ENCODE data around the gene UACA. TPM values are rescaled to one million over a fixed set of nuclear protein-coding genes. Genes with fewer than 3 reads are reported as not detected.
"Not testable (repeated sequence)": the region's sequence is repeated elsewhere in the genome, so short reads cannot be mapped to it uniquely, and the experiment has no call there.

The UACA gene
- polyA plus RNA-seq, 1 of the 3 experiments (the other 2 are of a cell fraction) = 35.9 TPM

DNA sequence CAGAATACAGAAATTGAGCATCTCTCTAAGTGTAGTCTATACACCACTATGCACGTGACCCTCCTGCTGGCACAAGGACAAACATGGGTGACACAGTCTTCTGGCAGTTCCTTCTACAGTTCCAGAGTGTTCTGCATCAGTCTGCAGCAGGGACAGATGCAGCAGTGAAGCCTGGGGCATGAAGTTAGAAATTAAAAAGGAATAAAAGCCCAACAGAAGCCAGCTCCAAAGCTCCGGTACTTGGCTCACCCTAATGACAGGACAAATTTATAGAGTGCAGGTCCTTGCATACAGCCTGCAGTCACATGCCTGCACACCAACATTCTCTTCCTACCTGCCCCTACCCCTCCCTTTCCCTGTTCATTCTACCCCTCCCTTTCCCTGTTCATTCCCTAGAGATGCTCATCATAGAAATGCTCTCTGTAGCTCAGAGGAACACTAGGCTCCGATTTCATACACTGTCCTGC, 15.0 kb downstream of the UACA start:
- 76% methylated on average over 3 of the region's 3 CpGs for WGBS (ENCODE audit: low lambda C conversion rate)
- peaks cover 0 to 28% of the 10 kb centered on the region in 2 experiments for H3K36me3 ChIP-seq (replicated peaks in 1 of 2; ENCODE audit: control insufficient read depth in 1 of 2, insufficient read depth in 2 of 2, low read length in 1 of 2)
- peaks cover 35% of the 10 kb centered on the region for H3F3A ChIP-seq (replicated peaks; ENCODE audit: insufficient read depth)
- TF ChIP-seq PBX3 (IDR thresholded peaks at IDR 0.05) (no peak), EZH2phosphoT487 (IDR thresholded peaks at IDR 0.05; ENCODE audit: borderline replicate concordance, low read depth) (no peak), YY1 (IDR thresholded peaks at IDR 0.05; ENCODE audit: low read depth) (no peak), FOXM1 (IDR thresholded peaks at IDR 0.05; ENCODE audit: low read depth) (no peak)
- peak; percentile 43 for DNase-seq
- H2AFZ ChIP-seq (ENCODE audit: low read depth) = no peak overlapping the region
- CTCF ChIA-PET = interaction anchor here (0.9 to 1.5 kb wide), 6 partner anchors 13 to 1209 kb away, joined by 3 to 7 read pairs (median 4); no protein-coding TSS in a partner anchor
- peak overlapping the region in 1 of 2 experiments; percentile 44; a peak in 1 of 4 replicates for H3K27ac ChIP-seq (ENCODE audit: low read depth in 2 of 2, low read length in 1 of 2)
- no peaks in the 10 kb centered on the region for H3K9me3 ChIP-seq
- H3K27me3 ChIP-seq (ENCODE audit: insufficient read depth) = no peaks in the 10 kb centered on the region
- no peak overlapping the region for H3K4me3 ChIP-seq (ENCODE audit: low read depth in 2 of 2, low read length in 1 of 2)
- H3K79me2 ChIP-seq (ENCODE audit: insufficient read depth) = peaks cover 99% of the 10 kb centered on the region
- no peak overlapping the region for H3K9ac ChIP-seq
- H3K4me2 ChIP-seq = 0 out of 2 replicates have a peak overlapping the region, but pooled peaks have one; percentile 13
- POLR2A ChIA-PET = no interaction called here
- no peaks in the 10 kb centered on the region for H3K9me2 ChIP-seq
- peaks cover 75% of the 10 kb centered on the region for H4K20me1 ChIP-seq (ENCODE audit: insufficient read depth)
- peaks cover 0 to 7% of the 10 kb centered on the region in 2 experiments; a peak in 2 of 4 replicates for H3K4me1 ChIP-seq (ENCODE audit: control insufficient read depth in 1 of 2, insufficient read depth in 2 of 2, low read depth in 1 of 2, low read length in 1 of 2)

- CTCF ChIA-PET; H3K27me3 ChIP-seq (ENCODE audit: insufficient read depth): not testable (repeated sequence)
Observed at GRCh38 chr15:70746598-70746997, 16.8 kb downstream of the UACA start.

DNA sequence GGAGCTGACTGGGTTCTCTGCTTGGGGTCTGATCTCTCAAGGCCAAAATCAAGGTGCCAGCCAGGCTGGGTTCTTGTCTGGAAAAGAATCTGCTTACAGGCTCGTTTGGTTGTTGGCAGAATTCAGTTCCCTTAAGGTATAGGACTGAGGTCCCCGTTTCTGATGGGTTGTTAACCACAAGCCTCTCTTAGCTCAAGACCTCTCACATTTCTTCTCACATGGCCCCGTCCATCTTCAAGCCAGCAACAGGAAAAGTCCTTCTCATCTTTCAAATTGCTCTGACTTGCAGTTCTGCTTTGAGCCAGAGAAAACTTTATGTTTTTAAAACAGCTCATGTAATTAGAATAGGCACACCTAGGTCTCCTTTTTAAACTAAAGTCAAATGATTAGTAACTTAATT, 20.4 kb downstream of the UACA start:
- no peak overlapping the region; the same call in 1 of the 2 replicates for H3K9ac ChIP-seq
- no peak for DNase-seq
- CTCF ChIA-PET = interaction anchor here (1.0 to 1.8 kb wide), 3 partner anchors 12 to 62 kb away, joined by 3 to 6 read pairs (median 4); no protein-coding TSS in a partner anchor

More at GRCh38 chr15:70746598-70746997, 16.8 kb downstream of the UACA start:
- Histone ChIP-seq H4K20me1 (ENCODE audit: insufficient read depth) (peaks cover 74% of the 10 kb centered on the region), H3F3A (replicated peaks; ENCODE audit: insufficient read depth) (peaks cover 31% of the 10 kb centered on the region), H3K36me3 (replicated peaks in 1 of 2; ENCODE audit: control insufficient read depth in 1 of 2, insufficient read depth in 2 of 2, low read length in 1 of 2) (peaks cover 0 to 15% of the 10 kb centered on the region in 2 experiments), H3K79me2 (ENCODE audit: insufficient read depth) (peaks cover 99% of the 10 kb centered on the region), H3K4me1 (ENCODE audit: control insufficient read depth in 1 of 2, insufficient read depth in 2 of 2, low read depth in 1 of 2, low read length in 1 of 2) (peaks cover 7 to 14% of the 10 kb centered on the region in 2 experiments)
- H3K9ac ChIP-seq; H3K9me2 ChIP-seq; H3K4me2 ChIP-seq; H3K9me3 ChIP-seq; H2AFZ ChIP-seq (ENCODE audit: low read depth); DNase-seq; POLR2A ChIA-PET; H3K27ac ChIP-seq (ENCODE audit: low read depth in 2 of 2, low read length in 1 of 2); H3K4me3 ChIP-seq (ENCODE audit: low read depth in 2 of 2, low read length in 1 of 2): not testable (repeated sequence)

More for the DNA sequence above, 20.4 kb downstream of the UACA start:
- Histone ChIP-seq H3K4me2 (peak overlapping the region; percentile 47; the same call in 1 of the 2 replicates), H4K20me1 (ENCODE audit: insufficient read depth) (peaks cover 68% of the 10 kb centered on the region), H3K9me2 (no peaks in the 10 kb centered on the region), H3K27ac (ENCODE audit: low read depth in 2 of 2, low read length in 1 of 2) (peak overlapping the region; percentile 34 to 56; a peak in 3 of 4 replicates), H2AFZ (ENCODE audit: low read depth) (no peak overlapping the region), H3K4me3 (ENCODE audit: low read depth in 2 of 2, low read length in 1 of 2) (no peak overlapping the region), H3K27me3 (ENCODE audit: insufficient read depth) (no peaks in the 10 kb centered on the region), H3K36me3 (replicated peaks in 1 of 2; ENCODE audit: control insufficient read depth in 1 of 2, insufficient read depth in 2 of 2, low read length in 1 of 2) (peaks cover 0 to 21% of the 10 kb centered on the region in 2 experiments), H3K9me3 (no peaks in the 10 kb centered on the region; the same call in 1 of the 2 replicates), H3K4me1 (ENCODE audit: control insufficient read depth in 1 of 2, insufficient read depth in 2 of 2, low read depth in 1 of 2, low read length in 1 of 2) (peaks cover 5 to 25% of the 10 kb centered on the region in 2 experiments), H3F3A (replicated peaks; ENCODE audit: insufficient read depth) (peaks cover 26% of the 10 kb centered on the region), H3K79me2 (ENCODE audit: insufficient read depth) (peaks cover 99% of the 10 kb centered on the region)
- 41% methylated on average over 3 of the region's 3 CpGs for WGBS (ENCODE audit: low lambda C conversion rate)
- TF ChIP-seq TAF1 (IDR thresholded peaks at IDR 0.05; ENCODE audit: borderline replicate concordance, low read depth, low read length) (no peak), PBX3 (IDR thresholded peaks at IDR 0.05) (peak; percentile 45)
- TF ChIP-seq, protein P1, sequence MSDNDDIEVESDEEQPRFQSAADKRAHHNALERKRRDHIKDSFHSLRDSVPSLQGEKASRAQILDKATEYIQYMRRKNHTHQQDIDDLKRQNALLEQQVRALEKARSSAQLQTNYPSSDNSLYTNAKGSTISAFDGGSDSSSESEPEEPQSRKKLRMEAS (IDR thresholded peaks at IDR 0.05; ENCODE audit: low read depth) = peak; percentile 36; the same call in 1 of the 2 replicates
- POLR2A ChIA-PET = no interaction called here

All from SK-N-SH (cell line).